ENCODE data around the gene KXD1.
A peak's percentile ranks its signal among the peaks of the same experiment; 100 is the strongest.
"Not testable (repeated sequence)": the region's sequence is repeated elsewhere in the genome, so short reads cannot be mapped to it uniquely, and the experiment has no call there.

Gene KXD1

DNA sequence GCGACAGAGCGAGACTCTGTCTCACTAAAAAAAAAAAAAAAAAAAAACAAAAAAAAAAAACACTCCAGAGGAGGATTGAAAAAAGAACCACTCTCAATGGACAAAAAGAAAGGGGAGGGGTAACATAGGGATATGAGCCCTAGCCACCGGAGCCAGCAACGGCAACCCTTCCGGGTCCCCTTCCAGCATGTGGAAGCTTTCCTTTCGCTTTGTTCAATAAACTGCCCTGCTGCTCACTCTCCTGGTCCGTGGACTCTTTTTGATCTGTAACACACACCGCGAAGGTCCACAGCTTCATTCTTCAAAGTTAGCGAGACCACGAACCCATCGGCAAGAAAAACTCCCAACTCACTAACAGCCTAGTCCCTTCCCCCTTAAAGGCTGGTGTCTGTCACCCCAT, 29.9 kb downstream of the KXD1 start:
- DNase-seq, result no peak

DNA sequence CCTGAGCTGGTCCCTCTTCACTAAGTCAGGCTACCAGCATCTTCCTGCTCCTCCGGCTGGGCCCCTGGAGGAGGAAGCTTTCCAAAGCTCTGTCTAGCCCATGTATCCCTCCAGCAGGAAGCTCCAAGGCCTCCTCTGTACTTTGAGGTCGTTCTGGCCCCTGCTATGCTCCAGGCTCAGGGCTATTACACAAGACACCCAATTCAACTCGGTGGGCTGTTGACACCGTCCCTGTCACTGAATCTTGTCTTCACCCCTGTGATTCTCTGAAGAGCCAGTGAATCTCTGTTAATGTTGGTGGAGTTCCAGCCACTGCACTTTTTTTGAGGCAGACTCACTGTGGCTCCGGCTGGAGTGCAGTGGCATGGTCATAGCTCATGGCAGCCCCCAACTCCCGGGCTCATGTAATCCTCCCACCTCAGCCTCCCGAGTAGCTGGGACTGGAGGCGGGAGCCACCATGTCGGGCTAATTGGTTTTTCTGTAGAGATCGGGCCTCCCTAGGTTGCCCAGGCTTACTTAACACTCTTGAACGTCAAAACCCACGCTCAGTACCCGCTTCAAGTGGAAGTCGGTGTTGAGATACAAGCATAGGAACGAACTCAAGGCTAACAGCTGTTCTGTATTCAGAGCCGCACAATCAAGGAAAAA, 30.4 kb downstream of the KXD1 start:
- no peak for DNase-seq

DNA sequence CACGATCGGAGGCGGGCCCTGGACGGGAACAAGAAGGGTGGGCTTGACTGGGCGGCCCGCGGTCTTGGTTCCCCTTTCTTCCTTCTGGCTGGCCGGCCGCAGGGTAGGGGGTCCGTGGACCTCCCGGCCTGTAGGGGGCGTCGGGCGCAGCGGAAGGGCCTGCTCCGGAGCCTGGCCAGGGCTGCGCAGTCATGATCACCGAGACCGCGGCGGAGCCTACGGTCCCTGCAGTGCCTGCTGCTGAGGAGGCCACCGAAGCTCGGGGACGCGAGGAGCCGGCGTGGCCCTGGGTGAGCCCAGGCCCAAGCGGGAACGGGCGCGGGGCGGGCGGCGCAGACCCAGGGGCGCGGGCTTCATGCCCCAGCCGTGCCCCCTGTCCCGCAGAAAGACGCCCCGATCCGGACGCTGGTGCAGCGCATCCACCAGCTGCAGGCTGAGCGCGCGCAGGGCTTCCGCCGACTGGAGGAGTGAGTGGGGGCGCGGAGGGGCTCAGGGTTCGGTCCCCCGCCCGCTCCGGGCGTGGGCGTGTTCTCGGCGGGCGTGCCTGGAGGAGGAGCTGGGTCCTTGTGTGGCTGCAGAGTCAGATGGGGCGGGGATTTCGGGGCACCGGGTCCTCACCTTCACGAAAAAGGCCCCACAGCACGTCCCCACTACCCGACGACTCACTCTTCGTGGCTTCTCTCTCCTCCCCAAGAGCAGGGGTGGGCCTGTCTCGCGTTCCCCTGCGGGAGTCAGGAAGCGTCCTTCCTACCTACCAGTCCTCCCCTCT, 31.1 kb downstream of the KXD1 start, which contains the start of gene REX1BD:
TSS of gene REX1BD (plus strand) at position 188 of the 769 bp plus-strand sequence. CDS start at position 192, 4 bp downstream.
- DNase-seq, result peak; percentile 72

- DNase-seq, result peak; percentile 68
Observed at GRCh38 chr19:18589380-18590272, 32.0 kb downstream of the KXD1 start.

DNA sequence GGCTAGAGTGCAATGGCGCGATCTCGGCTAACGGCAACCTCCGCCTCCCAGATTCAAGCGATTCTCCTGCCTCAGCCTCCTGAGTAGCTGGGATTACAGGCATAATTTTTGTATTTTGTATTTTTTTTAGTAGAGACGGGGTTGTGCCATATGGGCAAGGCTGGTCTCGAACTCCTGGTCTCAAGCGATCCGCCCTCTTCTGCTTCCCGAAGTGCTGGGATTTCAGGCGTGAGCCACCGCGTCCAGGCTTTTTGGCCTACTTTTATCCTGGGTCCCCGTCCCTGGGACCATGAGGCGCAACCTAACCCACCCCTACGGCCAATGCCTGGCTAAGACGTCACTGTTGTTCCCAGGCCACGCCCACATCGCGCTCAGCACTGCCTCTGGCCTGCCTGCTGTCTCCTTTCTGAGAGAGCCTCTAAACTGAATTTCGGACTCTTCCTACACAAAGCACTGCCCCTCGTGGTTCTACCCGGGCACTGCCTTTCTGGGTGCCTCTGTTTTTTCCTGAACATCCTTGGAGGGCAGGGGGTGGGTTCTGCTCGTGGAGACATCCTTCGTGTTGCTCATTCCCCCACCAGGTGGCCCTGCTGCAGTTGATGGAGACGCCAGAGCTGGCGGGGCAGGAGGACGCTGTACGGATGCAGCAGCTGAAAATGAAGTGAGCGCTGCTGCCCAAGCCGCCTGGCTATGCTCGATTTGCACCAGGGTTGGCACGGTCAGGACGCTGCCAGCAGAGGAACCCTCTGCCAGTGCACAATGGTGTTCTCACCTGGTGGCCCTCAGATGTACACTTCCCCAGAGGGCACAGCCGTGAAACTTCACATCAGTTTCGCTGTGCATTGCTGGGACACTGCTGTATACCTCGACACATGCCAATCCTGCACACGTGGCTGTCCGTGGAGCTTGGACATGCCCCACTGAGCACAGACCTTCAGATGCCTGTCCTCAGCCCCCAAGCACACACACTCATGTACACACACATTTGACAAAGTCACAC, 32.9 kb downstream of the KXD1 start:
- peak; percentile 85 for DNase-seq

GRCh38 chr19:18591735-18592385, 34.2 kb downstream of the KXD1 start:
- DNase-seq, result peak; percentile 79

GRCh38 chr19:18592732-18593131, 35.1 kb downstream of the KXD1 start:
- DNase-seq, result not testable (repeated sequence)

- no peak for DNase-seq
Observed at GRCh38 chr19:18593367-18594095, 35.9 kb downstream of the KXD1 start.

DNA sequence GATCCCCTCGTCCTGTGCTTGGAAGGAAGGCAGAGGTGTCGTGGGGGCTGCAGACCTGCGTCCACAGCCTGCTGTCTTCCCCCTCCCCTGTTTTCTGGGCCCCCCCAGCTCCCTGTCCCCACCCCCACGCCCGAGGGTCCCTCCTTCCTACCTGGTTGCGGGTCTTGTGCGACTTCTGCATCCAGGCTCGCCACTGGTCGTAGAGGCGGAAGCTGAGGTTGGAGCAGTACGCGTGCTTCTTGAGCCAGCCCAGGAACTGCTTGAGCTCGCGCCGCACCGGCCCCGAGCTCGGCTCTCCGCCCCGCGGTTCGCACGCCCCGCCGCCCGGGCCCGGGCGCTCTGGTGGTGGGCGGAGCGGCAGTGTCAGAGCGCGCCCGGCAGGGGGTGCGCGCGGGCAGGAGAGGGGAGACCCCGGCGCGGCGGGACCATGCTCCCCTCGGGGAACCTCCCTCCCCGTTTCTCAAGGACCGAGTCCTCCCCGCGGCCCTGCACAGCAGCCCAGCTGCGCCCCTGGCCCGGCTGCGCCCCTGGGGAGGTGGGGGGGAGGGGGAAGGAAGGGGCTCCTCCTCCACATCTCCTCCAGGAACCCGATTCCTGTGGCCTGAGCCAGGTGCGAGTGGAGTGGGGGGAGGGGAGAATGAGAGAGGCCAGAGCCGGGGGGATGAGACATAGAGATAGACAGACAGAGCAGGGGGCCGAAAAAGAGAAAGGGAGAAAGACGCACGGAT, 36.6 kb downstream of the KXD1 start:
- peak; percentile 69 for DNase-seq

GRCh38 chr19:18594824-18595373, 37.2 kb downstream of the KXD1 start:
- no peak for DNase-seq

- no peak for DNase-seq
Observed at GRCh38 chr19:18595475-18595874, 37.8 kb downstream of the KXD1 start.

- peak; percentile 14 for DNase-seq
Observed at GRCh38 chr19:18596752-18597157, 39.1 kb downstream of the KXD1 start.

GRCh38 chr19:18597809-18598660, 40.4 kb downstream of the KXD1 start:
- no peak for DNase-seq

DNA sequence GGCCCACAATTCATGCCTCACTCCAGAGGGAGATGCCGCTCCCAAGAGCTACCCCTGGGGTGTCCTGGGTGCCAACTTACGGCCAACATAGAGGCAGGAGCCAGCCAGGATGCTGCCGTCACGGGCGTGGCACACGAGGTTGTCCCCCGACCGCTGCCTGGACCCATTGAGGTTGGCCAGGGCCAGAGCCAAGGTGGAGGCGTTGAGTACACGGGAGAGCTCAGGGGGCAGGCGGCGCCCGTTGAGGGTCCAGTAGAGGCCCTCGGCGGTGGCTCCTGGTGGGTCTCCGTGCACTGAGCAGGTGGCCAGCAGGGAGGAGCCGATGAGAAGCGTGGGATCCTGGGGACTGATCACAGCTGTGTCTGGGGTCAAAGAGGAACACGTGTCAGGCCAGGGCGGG, 41.8 kb downstream of the KXD1 start:
- no peak for DNase-seq

DNA sequence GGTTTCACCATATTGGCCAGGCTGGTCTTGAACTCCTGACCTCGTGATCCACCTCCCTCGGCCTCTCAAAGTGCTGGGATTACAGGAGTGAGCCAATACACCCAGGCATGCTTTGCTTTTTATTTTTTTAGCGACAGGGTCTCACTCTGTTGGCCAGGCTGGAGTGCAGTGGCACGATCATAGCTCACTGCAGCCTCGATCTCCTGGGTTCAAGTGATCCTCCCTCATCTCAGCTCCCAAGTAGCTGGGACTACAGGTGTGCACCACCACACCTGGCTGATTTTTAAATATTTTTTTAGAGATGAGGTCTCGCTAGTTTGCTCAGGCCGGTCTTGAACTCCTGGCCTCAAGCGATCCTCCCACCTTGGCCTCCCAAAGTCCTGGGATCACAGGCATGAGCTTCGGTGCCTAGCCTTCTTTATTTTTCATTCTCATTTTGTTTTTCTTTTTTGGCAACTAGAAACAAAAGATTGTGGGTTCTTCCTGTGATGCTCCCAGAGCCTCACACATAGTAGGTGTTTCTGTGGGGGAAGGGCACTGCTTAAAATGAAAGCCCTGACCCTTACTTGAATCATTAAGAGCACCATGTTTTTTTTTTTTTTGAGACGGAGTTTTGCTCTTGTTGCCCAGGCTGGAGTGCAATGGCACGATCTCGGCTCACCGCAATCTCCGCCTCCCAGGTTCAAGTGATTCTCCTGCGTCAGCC, 43.2 kb downstream of the KXD1 start:
- not testable (repeated sequence) for DNase-seq

GRCh38 chr19:18601875-18602274, 44.2 kb downstream of the KXD1 start:
- DNase-seq, result no peak

DNA sequence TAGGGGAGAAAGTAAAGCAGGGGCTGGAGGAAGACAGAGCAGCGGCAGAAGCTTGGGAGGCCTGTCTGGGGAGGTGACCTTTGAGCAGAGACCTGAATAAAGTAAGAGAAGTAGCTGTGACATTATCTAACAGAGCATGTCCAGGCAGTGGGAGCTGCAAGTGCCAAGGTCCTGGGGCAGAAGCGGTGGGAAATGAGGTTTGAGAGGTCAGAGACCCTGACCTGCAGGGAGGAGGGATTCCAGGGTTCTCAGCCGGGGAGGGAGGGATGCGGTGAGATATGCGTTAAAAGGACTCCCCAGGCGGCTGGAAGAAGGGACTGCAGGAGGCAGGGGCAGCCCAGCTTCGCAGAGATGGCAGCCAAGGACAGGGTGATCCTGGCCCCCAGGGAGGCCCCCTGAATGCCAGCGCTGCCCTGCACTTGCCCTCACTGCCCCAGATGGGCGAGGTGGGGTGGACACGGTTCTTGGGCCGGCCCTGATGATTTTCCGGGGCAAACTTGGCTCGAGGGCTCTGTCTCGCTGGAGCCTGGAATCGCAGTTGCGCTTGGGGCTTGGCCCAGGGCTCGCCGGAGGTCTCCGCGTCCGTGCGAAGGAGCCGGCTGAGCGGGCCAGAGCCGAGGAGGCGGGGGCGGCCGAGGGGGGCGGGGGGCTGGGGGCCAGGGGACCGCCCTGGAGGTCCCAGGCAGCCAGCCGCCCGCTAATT, 45.7 kb downstream of the KXD1 start:
- no peak for DNase-seq

Measured in fibroblast of upper back skin (primary cell).